NCI-H146 (cell line): ENCODE measurements around the gene CPO.
"Not testable (repeated sequence)": the region's sequence is repeated elsewhere in the genome, so short reads cannot be mapped to it uniquely, and the experiment has no call there.

Experiments
- DNase-seq: peaks from one replicate; lab custom pipeline; 2025; lab: John Stamatoyannopoulos, UW

Gene CPO, protein sequence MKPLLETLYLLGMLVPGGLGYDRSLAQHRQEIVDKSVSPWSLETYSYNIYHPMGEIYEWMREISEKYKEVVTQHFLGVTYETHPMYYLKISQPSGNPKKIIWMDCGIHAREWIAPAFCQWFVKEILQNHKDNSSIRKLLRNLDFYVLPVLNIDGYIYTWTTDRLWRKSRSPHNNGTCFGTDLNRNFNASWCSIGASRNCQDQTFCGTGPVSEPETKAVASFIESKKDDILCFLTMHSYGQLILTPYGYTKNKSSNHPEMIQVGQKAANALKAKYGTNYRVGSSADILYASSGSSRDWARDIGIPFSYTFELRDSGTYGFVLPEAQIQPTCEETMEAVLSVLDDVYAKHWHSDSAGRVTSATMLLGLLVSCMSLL

DNA sequence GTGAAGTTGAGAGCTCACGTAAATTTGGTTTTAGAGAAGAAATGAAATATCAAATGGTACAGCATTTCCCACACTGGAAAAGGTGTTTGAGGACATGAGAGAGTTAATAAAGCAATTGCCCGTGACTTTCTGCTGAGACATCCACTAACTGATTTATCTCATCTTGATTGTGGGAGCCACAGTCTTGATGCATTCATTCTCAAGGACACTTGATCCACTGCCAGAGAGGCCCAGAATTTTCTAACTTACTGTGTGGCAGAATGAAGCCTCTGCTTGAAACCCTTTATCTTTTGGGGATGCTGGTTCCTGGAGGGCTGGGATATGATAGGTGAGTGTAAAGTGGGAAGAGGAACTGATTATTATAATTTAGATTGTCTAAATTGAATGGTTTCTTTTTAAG is at the start of gene CPO:
Gene CPO, plus strand, starts transcription at position 179 of the 400 bp plus-strand sequence. Its CDS starts 82 bp downstream, at position 261.
- no peak for DNase-seq

DNA sequence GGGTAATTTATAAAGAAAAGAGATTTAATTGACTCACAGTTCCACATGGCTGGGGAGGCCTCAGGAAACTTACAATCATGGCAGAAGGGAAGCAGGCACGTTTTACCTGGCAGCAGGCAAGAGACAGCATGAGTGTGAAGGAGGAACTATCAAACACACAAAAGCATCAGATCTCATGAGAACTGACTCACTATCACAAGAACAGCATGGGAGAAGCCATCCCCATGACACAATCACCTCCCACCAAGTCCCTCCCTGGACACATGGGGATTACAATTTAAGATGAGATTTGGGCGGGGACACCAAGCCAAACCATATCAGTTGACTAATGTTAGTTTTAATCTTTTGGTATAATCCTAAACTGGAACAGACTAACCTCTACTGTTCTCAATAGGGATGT is 49.1 kb upstream of the CPO start:
- DNase-seq, result no peak

DNA sequence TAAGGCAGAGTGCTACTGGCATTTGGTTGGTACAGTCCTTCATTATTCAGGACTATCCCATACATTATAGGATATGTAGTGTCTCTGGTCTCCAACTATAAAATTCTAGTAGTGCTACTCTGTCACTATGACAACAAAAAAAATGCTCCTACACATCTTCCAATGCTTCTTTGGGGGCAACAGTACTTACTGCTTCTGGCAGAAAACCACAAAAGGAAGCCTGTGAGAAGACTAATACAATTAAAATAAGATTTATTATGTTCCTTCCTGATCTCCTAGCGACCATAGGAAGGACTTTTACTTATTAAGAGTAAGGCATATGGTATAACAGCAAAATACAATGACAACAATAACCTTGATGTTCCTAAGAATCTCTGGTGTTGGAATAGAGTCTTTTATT is 48.4 kb upstream of the CPO start:
- no peak for DNase-seq

DNA sequence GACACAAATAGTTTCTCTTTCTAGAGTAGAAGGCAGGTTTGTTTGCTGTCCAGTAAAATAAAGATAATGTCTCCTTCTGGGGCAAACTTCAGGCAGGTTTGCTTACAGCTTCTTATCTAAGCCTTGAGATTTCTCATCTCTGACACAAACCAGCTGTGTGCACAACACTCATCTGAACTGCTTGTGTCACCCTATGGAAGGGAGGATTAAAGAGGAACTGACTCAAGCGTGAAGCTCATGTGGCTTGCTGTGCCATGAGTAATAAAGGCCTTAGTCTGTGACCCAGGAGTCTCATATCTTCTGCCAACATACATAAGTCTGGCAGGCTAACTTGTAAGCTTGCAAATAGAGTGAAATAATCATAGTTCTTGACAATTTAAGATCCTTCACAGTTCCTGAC is 24.2 kb upstream of the CPO start:
- DNase-seq, result no peak

DNA sequence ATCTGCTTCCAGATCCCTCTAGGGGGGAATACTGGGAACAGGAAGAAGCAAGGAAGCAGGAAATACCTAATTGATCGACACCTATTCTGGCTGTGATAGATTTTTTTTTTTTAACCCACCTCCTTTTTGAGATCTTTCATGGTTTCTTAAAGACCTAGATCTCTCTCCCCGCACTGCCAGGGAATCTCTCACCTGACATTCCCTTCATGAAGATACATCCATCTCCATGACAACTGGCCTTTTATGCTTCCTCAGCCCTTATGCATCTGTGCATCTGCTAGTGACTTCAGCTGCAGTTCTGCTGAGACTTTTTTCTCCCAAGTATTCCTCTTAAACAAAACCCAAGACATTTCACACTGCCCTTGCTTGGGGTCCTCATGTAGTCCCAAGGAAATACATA is 21.1 kb upstream of the CPO start:
- no peak for DNase-seq

DNA sequence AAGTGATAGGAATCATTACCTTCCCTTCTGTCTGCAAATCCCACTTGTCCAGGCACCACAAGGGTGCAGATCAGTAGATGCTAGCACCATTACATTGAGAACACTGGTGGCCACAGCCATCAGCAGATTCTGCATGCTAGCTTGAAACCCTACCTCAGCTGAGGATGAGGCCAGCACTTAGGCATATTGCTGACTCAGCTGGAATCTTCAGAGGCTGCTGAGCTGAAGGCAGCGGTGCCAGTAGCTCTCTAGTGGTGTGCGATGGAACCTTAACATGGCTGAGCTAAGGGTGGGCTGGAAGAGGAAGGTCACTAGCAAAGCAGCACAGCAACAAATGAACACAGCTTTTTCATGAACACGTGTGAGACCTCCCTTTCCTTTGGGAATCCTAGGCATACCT is 19.0 kb upstream of the CPO start:
- DNase-seq, result no peak

DNA sequence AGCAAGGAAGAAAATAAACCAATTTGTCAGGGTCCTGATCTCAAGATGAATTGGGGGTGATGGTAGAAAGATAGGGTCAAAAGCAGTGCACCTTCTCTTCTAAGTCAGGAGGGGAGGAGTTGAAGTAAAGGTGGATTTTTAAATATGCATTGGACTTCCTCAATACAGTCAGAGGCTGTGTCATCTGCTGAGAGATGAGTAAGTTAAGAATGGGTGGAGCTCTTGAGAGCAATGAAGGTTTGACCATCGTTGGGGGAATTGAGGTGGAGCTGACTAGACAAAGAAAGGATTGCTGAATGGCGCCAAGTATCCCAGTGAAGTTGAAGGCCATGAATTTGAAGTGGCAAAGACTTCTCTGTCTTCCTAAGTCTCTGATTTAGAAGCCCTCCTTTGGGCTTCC is 18.4 kb upstream of the CPO start:
- no peak for DNase-seq

DNA sequence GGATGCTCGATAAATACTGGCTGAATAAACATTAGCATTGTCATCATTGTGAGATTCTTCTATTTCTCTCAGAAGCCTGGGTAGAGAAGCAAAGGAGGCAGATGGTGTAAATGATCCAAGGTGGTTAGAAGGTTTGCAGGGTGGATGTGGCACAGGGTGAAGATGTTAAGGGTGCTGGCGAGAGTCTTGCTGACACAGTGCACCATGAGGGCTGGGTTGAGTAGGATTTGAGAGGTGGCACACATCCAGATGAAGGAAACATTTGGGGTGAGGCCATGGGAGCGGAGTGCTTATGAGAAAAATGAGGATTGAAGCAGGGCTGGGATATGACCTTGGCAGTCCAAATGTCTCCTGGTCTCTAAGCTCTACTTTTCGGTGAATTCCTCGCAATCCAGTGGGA is 17.8 kb upstream of the CPO start:
- DNase-seq, result no peak

DNA sequence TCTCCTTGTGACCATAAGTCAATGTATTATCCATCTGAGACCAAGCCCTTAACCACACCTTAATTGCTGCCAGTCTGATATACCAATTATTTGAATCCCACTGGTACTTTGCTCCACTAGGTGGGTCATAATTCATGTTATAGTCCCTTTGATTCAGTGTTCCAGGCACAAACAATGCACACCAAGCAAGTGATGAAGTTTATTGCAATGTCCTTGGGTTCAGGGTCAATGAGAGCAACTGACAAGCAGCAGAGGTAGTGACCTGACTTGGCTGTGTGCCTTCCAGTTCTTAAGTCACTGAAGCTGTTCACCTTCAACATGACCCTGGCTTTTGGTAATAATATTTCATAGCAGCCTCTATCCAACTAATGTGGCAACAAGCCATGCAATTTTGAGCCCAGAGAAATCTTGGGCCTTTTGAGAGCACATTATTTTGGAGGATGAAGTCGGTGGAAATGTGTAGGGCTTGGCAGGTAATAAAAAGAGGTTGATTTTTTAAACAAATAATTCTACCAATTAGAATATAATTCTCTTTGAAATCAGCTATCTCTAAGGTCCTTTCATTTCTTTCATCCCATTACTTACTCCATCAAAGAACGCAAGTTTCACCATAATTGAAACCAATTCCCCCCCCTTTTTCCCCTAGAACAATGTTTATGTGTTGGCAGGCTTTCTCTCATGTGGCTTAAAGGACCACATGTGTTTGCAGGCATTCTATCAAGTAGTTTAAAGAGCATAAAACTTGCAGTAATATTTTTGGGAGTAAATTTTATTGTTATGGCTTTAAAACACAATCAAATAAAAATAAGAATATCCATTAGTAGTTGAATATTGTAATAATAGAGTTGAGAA is 3.1 kb upstream of the CPO start:
- DNase-seq, result no peak

DNA sequence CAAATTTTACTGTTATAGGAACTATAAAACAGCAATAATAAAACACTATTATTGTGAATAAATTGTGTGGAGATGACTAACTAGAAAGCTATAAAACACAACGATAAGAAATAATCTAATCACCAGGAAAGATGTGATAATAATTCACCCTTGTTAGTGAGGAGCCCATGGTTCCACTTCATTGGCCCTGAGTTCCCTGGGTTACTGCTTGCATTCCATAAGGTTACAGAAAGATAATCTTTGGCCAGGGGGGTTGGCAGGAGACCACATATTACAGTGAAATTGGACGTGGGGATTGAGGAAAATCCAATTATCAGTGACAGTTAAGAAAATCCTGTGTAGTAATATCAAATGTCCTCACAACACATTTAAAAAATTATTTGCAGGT is 2.5 kb upstream of the CPO start:
- DNase-seq, result no peak

DNA sequence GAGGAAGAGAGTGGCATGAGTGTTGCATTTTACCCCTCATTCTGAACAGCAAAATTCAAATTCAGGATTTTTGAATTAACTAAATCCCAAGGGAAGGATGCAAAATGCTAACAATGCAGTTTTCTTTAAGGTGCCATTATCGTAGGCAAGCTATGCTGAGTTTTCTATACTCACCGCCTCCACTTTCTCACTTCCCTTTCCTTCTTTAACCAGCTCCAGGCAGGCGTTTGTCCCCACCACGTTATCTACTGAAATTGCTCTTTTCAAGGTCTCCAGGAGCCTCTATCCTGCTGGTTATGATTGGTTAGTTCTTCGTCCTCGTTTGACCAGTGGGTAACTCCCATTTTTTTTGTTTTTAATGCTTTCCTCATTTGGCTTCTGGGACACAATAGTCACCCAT is 1.8 kb upstream of the CPO start:
- no peak for DNase-seq

DNA sequence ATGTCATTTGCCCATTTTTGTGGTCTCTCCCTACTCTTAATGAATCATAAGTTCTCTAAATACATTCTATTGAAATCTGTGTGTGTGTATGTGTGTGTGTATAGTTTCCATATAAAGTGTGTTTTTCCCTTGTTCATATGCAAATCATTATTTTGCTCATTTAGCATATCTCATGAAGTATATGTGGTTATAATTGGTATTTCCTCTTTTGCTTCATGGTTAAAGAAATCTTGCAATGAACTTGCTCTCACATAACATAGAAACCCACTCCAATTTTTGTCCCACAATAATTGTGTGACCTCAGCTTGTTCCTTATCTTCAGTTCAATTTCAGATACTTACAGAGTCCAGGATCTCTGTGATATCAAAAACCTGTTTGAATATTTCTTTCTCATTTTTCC is 1.2 kb downstream of the CPO start:
- DNase-seq, result no peak

DNA sequence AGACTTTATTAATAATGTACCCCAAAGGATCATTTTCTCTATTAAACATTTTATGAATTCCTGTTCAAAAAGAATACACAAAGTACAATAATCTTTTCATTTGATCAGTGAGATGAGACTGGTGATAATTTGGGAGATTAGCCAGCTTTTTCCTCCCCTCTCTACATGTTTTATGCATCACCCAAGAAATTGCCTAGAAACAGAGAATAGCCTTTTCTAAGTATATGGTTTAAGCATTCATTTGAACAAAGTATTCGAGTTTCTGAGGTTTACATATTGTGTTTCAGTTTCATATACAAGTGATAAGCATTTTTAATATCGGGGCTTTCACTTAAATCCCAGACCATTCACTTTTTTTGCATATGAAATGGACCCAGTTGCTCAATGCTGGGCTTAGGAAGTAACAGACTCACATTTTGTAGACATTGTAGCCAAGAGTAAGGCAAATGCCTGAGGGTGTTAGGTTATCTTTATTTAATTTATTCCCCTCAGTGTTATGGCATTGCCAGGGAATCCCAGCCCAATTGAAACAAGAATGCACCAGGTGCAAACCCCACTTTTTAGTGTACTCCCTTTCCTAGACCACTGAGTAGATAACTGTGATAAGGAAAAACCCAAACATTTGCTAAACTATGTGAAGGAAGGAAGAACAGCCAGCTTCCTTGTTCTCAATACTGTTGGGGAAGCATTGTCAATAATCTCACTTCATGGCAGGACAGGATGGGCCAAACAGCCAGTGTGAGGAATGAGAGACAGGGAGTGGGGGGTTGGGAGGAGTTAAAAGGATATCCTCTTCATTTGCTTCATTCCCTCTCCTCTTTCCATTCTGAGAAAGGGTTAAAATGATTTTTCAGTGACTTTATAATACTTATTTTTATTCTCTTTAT is 3.5 kb downstream of the CPO start:
- DNase-seq, result no peak

DNA sequence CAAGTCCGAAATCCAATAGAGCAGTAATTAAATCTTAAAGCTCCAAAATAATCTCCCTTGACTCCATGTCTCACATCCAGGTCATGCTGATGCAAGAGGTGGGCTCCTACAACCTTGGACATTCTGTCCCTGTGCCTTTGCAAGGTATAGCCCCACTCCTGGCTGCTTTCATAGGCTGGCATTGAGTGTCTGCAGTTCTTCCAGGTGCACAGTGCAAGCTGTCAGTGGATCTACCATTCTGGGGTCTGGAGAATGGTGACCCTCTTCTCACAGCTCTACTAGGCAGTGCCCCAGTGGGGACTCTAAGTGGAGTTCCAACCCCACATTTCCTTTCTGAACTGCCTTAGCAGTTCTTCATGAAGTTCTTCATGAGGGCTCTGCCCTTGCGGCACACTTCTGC is 14.1 kb downstream of the CPO start:
- not testable (repeated sequence) for DNase-seq

DNA sequence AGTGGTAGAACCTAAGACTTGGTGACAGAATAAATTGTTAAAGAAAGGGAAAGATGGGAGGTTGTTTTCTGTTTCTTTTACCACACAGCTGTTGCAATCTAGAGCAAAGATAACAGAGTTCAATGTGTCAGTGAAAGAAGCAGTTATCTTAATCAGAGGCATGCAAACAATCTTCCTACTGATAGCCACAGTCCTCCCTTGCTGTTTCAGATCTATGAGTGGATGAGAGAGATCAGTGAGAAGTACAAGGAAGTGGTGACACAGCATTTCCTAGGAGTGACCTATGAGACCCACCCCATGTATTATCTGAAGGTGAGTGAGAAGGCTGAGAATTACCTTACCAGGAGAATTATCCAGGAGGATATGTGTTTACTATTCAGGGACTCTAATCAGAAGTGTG is 15.9 kb downstream of the CPO start:
- DNase-seq, result no peak

DNA sequence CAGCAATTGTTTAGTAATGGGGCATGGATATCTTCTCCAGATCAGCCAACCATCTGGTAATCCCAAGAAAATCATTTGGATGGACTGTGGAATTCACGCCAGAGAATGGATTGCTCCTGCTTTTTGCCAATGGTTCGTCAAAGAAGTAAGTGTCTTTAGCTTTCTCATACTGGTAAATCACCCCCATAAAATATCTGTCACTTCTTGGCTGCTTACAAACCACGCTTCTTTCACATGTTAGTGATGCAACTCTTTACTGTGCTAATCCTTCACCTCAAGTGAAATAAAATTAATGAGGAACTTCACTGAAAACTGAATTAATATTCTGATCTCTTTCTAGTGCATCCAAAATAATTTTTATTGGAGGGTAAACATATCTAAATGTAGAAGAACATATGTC is 18.9 kb downstream of the CPO start:
- DNase-seq, result no peak

DNA sequence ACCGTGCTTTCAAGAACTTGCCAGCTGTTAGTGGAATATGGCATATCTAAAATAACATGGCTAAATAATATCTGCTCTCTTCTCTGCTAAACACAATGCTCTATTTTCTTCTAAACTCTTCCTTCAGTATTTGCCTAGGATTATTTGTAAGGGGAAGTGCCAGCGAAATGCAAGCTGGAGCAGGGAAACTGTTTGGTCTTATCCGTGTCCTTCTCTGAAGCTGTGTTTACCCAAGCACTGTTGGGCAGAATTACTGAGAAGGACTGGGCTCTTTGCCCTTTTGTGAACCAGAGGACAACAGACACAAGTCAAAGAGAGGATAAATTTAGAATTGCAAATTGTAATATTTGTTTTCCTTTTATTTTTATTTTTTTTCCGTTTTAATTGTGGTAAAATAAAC is 23.6 kb downstream of the CPO start:
- DNase-seq, result no peak

DNA sequence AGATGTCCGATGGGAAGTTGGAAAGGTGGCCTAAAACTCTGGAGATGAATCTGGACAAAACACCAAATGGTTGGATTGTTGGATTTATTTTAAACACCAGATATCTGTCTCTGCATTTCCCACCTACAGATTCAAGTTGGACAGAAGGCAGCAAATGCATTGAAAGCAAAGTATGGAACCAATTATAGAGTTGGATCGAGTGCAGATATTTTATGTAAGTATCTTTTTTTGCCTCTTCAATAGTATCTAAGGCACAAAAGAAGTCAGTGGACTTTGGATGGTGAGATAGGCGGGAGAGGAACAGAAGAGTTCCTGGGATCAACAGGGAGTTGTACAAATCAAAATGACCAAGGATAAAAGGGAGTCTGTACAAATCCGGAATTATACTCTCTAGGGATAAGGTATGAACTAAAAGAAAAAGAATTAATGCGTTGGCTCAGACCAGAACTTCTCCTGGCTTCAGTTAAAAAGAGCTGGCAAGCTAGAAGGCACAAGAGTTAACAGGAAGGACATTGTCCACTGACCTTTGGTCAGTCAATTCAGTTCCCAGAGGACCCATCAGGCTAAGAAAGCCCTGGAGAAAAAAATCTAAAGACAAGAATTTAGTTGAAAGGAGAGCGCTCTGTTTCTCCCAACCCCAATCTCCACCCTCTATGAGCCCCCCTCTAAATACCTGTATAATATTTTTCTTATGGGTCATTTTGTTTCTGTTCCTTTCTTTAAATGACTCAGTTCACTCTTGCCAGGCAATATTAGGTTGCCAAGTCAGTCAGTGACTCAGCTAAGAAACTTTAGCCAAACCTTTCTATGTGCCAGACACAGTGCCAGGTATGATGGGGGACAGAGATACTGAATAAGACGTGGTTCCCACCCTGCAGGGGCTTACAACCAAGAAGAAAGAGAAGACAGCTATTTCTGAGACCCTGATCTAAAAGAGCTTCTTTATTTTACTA is 29.1 kb downstream of the CPO start:
- DNase-seq, result no peak

DNA sequence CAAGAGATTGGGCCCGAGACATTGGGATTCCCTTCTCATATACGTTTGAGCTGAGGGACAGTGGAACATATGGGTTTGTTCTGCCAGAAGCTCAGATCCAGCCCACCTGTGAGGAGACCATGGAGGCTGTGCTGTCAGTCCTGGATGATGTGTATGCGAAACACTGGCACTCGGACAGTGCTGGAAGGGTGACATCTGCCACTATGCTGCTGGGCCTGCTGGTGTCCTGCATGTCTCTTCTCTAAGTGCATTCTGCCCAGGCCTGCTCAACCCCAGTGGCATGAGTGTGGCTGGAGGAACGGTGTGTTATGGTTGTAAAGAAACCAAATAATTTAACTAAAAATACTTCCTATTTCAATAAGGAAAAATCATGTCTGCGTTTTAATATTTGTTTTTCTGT is 29.9 kb downstream of the CPO start:
- DNase-seq, result no peak

DNA sequence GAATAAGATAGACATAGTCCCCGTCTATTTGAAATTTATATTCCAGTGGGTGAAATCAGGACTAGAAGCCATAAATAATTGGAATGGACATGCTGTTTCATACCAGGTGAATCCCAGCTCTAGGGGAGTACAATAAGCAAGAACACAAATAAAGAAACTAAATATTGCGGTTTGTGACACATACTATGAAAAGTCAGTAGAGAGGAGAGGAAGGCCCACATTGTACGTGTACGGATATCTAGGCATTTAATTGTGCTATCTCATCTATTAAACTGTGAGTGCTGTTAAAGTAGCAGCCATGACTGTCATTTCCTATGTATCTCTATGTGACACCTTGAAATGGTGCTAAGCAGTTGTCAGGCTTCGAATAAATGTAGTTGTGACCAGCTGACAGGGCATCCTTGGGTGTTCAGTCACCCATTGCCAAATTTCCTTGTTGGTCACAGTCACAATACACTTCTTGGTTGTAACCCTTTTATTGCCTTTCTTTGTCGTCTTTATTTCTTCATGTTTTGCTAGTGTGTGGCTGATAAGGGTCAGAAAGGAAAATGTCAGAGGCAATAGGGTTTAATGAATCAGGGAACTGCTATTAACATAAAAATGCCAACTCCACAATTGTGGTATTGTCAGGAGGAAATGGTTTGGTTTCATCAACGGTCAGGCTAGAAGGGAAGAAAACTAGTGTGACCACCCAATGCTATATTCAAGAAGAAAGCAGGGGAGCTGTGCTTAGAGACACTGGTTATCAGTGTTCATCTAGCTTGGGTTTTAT is 31.5 kb downstream of the CPO start:
- no peak for DNase-seq

DNA sequence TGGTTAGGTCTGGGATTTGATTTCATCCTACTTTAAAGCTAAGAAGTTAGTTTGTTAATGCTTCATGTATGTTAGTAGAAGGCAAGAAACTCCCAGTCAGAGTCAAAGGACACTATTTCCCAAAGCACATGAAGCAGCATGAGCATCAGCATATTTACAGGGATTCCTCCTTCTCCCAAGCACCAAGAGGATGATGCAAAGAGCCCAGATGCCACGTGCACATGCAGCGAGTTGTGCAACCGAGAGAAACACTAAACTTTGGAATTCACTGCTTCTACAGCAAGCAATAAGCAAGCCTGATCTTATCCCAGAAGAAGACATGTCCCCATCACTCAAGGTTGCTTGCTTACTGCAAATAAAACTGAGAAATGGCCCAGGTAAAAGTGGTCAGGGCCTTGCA is 32.5 kb downstream of the CPO start:
- DNase-seq, result no peak
